Lower leg skin (tissue), 4 donors: ENCODE results near the gene INAVA. TPM values are rescaled to one million over a fixed set of nuclear protein-coding genes. Genes with fewer than 3 reads are reported as not detected.

Experiments used
- DNase-seq, 2 donors: peaks; one replicate each; pipeline ENCODE4 v3.0.0-alpha.2; 2019; ENCODE audit warnings: low spot score in 2 of 2
- H3K4me3 ChIP-seq: fragments of 200-600 bp; sonication (generic); 2 replicates; pipeline ENCODE4 v1.5.1; 2017; ENCODE audit warnings: mild to moderate bottlenecking, low read depth; ENCODE audit not compliant: poor library complexity, severe bottlenecking
- POLR2A ChIP-seq, 2 donors: fragments of 450-650 bp; IDR thresholded peaks; one replicate each; pipeline ENCODE4 v1.6.1; 2016 to 2017; ENCODE audit warnings: antibody characterized with exemption in 2 of 2, mild to moderate bottlenecking in 1 of 2, moderate library complexity in 1 of 2
- WGBS, 2 donors: methylation state at CpG; one replicate each; pipeline ENCODE4 v1.1.5; 2018; 5-methylcytosine and 5-hydroxymethylcytosine counted together
- intact Hi-C: fragments of 100-400 bp; cut with DNase I; formaldehyde crosslinking; loops from one replicate; pipeline ENCODE4 v1.15.0; 2023; ENCODE audit warnings: low total_unique reads
- total RNA-seq, 4 donors: library from RNA; depleted of rRNA; stranded (reverse); fragments of >200 nt; gene quantifications; one replicate each; pipeline ENCODE4 v1.1.0, GENCODE V29; 2016
- TF ChIP-seq, protein P1 (sequence below), 3 donors: fragments of 450-650 bp; IDR thresholded peaks; one replicate each; pipeline ENCODE4 v1.5.1; 2016; ENCODE audit warnings: antibody characterized with exemption in 3 of 3, mild to moderate bottlenecking in 3 of 3, moderate library complexity in 2 of 3

Gene INAVA
- total RNA-seq, 4 donors from 2014 or later = 108 to 176 (median 145) TPM

GRCh38 chr1:200873671-200874397 is 20.9 kb upstream of the INAVA start:
- H3K4me3 ChIP-seq = no peak overlapping the region
- WGBS, 2 donors = 40 to 50% methylated on average over 57 to 61 of the region's 66 CpGs
- TF ChIP-seq, protein P1, sequence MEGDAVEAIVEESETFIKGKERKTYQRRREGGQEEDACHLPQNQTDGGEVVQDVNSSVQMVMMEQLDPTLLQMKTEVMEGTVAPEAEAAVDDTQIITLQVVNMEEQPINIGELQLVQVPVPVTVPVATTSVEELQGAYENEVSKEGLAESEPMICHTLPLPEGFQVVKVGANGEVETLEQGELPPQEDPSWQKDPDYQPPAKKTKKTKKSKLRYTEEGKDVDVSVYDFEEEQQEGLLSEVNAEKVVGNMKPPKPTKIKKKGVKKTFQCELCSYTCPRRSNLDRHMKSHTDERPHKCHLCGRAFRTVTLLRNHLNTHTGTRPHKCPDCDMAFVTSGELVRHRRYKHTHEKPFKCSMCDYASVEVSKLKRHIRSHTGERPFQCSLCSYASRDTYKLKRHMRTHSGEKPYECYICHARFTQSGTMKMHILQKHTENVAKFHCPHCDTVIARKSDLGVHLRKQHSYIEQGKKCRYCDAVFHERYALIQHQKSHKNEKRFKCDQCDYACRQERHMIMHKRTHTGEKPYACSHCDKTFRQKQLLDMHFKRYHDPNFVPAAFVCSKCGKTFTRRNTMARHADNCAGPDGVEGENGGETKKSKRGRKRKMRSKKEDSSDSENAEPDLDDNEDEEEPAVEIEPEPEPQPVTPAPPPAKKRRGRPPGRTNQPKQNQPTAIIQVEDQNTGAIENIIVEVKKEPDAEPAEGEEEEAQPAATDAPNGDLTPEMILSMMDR (IDR thresholded peaks at IDR 0.05) = no peak
- TF ChIP-seq POLR2A (IDR thresholded peaks at IDR 0.05) = no peak
- DNase-seq = peak in 1 of 2 donors; percentile 83
- intact Hi-C loops = no loop called here

GRCh38 chr1:200874694-200875093 is 20.0 kb upstream of the INAVA start:
- no peak for DNase-seq
- intact Hi-C loops = no loop called here
- TF ChIP-seq POLR2A (IDR thresholded peaks at IDR 0.05) = no peak
- TF ChIP-seq, protein P1 (IDR thresholded peaks at IDR 0.05) = no peak
- H3K4me3 ChIP-seq = no peak overlapping the region
- 87 to 92% methylated on average over 6 of the region's 6 CpGs for WGBS, 2 donors

DNA sequence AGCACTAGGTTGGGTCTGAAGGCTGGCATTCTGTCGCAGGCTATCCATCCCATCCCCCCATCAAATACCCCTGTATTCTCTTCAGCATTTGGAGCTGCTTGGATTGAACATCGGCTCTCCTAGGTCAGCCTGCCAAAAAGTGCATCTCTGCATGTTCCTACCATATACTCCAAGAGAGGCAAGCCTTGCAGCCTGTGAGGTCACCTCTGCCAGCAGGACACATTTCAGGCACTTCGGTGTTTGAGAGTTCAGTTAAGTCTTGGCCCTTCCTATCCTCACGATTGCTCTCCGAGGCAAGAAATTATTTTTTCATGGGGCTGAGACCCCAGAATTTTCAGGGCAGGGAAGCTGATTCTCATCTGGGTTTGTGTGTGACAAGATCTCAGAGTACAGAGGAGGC is 19.3 kb upstream of the INAVA start:
- peak in 1 of 2 donors; percentile 66 for DNase-seq
- intact Hi-C loops = no loop called here
- TF ChIP-seq, protein P1 (IDR thresholded peaks at IDR 0.05) = no peak
- no peak for TF ChIP-seq POLR2A (IDR thresholded peaks at IDR 0.05)
- WGBS, 2 donors = 76% methylated on average over 5 of the region's 5 CpGs
- no peak overlapping the region for H3K4me3 ChIP-seq

GRCh38 chr1:200877010-200877409 is 17.7 kb upstream of the INAVA start:
- WGBS, 2 donors = 71 to 79% methylated on average over 3 of the region's 3 CpGs
- no peak for TF ChIP-seq POLR2A (IDR thresholded peaks at IDR 0.05)
- TF ChIP-seq, protein P1 (IDR thresholded peaks at IDR 0.05) = no peak
- DNase-seq = no peak
- intact Hi-C loops = no loop called here
- H3K4me3 ChIP-seq = no peak overlapping the region

GRCh38 chr1:200877839-200878551 is 16.7 kb upstream of the INAVA start:
- no peak for TF ChIP-seq POLR2A (IDR thresholded peaks at IDR 0.05)
- TF ChIP-seq, protein P1 (IDR thresholded peaks at IDR 0.05) = no peak
- peak in 1 of 2 donors; percentile 54 for DNase-seq
- no peak overlapping the region for H3K4me3 ChIP-seq
- intact Hi-C loops = no loop called here
- 71 to 80% methylated on average over 6 of the region's 6 CpGs for WGBS, 2 donors
